Measurements from ENCODE around the gene KIR3DL1.
"Not testable (repeated sequence)": the region's sequence is repeated elsewhere in the genome, so short reads cannot be mapped to it uniquely, and the experiment has no call there.

KIR3DL1 gene

DNA sequence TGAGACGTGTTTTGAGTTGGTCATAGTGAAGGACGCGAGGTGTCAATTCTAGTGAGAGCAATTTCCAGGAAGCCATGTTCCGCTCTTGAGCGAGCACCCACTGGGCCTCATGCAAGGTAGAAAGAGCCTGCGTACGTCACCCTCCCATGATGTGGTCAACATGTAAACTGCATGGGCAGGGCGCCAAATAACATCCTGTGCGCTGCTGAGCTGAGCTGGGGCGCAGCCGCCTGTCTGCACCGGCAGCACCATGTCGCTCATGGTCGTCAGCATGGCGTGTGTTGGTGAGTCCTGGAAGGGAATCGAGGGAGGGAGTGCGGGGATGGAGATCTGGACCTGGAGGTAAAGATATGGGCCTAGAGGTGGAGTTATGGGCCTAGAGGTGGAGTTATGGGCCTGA lies at the start of gene KIR3DL1:
KIR3DL1 (plus strand) TSS at position 218 of the 400 bp plus-strand sequence.
- not testable (repeated sequence) for FAIRE-seq

DNA sequence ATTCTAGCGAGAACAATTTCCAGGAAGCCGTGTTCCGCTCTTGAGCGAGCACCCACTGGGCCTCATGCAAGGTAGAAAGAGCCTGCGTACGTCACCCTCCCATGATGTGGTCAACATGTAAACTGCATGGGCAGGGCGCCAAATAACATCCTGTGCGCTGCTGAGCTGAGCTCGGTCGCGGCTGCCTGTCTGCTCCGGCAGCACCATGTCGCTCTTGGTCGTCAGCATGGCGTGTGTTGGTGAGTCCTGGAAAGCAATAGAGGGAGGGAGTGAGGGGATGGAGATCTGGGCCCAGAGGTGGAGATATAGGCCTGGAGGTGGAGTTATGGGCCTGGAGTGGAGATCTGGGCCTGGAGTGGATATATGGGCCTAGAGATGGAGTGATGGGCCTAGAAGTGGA lies 46.6 kb upstream of the KIR3DL1 start, which contains the start of gene KIR2DL1:
KIR2DL1 (plus strand) TSS at position 148 of the 400 bp plus-strand sequence; CDS start at position 206, 58 bp downstream.
- FAIRE-seq, result not testable (repeated sequence)

DNA sequence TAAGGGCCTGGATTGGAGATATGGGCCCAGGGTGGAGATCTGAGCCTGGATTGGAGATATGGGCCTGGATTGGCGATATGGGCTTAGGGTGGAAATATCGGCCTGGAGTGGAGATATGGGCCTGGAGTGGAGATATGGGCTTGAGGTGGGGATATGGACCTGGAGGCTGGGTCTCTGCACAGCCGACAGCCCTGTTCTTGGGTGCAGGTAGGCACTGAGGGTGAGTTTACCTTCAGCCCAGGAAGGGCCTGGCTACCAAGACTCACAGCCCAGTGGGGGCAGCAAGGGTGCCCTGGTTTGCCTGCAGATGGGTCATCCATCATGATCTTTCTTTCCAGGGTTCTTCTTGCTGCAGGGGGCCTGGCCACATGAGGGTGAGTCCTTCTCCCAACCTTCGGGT lies 45.8 kb upstream of the KIR3DL1 start:
- FAIRE-seq, result not testable (repeated sequence)

DNA sequence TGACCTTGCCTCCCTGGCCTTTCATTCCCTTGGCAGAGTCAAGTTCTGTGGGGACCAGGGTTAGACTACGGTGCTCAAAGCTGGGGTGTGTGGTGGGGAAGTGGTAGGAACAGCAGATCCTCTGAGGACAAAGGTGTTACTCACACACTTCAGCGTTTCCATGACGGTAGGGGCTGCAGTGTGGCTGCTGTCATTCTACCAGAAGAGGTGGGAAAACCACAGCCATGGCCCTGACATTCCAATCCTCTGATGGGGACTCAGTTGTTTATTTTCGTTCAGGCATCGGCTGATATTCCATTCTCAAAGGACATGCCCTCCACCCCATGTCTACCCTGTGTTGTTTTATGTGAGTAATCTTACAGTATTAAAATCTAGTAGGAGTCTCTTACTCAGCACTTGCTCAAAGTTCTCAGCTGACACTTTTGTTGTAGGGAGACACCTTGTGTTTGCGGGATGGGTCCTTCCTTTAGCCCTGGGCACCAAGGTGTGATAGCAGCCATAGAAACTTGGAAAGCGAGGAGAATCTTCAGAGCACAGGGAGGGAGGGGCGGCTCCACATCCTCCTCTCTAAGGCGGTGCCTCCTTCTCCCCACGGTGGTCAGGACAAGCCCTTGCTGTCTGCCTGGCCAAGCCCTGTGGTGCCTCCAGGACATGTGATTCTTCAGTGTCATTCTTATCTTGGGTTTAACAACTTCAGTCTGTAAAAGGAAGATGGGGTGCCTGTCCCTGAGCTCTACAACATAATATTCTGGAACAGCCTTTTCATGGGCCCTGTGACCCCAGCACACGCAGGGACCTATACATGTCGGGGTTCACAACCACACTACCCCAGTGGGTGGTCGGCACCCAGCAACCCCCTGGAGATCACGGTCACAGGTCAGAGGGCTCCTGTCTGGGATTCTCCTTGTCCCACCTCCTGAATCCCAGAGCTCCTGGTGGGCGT lies 45.0 kb upstream of the KIR3DL1 start:
- FAIRE-seq, result not testable (repeated sequence)

DNA sequence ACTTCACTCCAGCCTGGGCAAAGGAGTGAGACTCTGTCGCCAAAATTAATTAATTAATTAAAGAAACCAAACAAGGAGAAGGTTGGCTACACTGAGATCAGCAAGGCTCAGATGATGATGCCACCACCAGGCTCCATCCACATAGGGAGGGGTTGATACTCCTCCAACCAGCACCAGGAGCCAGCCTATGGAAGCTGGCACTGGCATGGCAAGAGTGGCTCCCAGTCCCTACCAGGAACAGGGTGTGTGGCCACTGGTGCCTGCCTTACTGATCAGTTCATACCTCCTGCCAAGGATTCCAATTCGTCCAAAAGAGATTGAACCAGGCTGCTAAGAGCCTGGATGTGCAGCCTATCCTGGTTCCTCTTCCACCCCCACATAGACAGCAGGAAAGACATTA lies 43.6 kb upstream of the KIR3DL1 start:
- FAIRE-seq, result not testable (repeated sequence)

DNA sequence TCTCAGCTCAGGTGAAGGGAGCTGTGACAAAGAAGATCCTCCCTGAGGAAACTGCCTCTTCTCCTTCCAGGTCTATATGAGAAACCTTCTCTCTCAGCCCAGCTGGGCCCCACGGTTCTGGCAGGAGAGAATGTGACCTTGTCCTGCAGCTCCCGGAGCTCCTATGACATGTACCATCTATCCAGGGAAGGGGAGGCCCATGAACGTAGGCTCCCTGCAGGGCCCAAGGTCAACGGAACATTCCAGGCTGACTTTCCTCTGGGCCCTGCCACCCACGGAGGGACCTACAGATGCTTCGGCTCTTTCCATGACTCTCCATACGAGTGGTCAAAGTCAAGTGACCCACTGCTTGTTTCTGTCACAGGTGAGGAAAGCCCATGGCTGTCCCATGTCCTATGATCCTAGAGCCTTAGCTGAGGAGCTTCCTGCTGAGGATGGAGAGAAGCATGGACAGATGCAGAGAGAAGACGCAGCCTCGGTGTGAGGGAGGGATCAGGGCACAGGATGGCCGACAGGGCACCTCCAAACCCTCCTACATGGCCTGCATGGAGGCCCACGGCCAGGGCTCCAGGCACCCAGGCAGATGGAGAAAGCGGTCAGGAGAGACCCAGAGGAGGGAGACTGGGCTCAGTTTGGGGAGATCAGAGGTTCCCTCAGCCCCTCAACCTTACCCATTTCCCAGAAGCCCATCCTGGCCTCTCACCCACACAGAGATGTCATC lies 41.0 kb upstream of the KIR3DL1 start:
- FAIRE-seq, result not testable (repeated sequence)

DNA sequence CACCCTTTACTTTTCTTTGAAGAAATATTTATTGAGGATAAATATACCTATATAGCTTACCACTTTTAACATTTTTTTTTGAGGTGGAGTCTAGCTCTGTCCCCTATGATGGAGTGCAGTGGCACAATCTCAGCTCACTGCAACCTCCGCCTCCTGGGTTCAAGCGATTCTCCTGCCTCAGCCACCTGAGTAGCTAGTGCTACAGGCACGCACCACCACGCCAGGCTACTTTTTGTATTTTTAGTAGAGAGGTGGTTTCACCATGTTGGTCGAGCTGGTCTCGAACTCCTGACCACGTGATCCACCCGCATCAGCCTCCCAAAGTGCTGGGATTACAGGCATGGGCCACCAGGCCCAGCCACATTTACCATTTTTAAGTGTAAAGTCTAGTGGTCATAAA lies 40.4 kb upstream of the KIR3DL1 start:
- not testable (repeated sequence) for FAIRE-seq

DNA sequence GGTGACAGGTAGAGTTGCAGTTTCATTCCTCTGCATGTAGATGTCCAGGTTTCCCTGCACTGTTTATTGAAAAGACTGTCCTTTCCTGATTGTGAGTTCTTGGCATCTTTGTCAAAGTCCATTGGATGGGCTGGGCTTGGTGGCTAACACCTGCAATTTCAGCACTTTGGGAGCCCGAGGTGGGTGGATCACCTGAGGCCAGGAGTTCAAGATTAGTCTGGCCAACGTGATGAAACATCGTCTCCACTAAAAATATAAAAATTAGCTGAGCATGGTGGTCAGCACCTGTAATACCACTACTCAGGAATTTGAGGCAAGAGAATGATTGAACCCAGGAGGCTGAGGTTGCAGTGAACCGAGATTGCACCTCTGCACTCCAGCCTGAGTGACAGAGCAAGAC lies 38.4 kb upstream of the KIR3DL1 start:
- not testable (repeated sequence) for FAIRE-seq

DNA sequence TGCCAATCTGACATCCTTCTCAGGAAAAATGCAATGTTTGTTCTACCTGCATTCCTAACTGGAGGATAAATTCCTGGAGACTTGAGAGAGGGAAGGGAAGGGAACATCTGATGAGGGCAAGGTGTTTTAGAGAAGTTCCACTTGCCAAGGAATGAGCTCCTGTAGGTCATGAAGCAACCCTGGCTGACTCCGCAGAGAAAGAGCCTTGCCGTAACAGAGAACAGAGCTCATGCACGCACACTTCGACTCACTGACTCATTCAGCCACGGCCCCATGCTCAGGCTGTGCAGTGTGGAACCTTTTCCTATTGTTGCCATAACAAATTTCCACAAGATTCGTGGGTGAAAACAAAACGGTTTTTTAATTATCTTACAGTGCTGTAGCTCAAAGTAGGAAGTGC lies 37.4 kb upstream of the KIR3DL1 start:
- not testable (repeated sequence) for FAIRE-seq

DNA sequence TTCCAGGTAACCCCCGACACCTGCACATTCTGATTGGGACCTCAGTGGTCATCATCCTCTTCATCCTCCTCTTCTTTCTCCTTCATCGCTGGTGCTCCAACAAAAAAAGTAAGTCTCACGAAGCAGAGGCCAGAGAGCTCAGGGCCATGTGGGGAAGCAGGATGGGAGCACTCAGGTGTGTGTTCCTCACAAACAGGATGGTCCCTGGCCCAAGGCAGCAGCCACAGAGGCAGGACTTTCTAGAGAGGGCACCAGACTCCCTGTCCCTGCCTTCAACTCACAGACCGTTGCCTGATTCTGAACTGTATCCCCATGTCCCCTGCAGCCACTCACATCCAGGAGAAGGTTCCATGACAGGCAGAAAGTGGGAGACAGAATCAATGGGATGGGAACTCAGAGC lies 33.4 kb upstream of the KIR3DL1 start:
- FAIRE-seq, result not testable (repeated sequence)

DNA sequence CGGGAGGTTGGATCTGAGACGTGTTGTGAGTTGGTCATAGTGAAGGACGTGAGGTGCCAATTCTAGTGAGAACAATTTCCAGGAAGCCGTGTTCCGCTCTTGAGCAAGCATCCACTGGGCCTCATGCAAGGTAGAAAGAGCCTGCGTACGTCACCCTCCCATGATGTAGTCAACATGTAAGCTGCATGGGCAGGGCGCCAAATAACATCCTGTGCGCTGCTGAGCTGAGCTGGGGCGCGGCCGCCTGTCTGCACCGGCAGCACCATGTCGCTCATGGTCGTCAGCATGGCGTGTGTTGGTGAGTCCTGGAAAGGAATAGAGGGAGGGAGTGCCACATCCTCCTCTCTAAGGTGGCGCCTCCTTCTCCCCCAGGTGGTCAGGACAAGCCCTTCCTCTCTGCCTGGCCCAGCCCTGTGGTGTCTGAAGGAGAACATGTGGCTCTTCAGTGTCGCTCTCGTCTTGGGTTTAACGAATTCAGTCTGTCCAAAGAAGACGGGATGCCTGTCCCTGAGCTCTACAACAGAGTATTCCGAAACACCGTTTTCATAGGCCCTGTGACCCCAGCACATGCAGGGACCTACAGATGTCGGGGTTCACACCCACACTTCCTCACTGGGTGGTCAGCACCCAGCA lies 30.1 kb upstream of the KIR3DL1 start:
- not testable (repeated sequence) for FAIRE-seq

DNA sequence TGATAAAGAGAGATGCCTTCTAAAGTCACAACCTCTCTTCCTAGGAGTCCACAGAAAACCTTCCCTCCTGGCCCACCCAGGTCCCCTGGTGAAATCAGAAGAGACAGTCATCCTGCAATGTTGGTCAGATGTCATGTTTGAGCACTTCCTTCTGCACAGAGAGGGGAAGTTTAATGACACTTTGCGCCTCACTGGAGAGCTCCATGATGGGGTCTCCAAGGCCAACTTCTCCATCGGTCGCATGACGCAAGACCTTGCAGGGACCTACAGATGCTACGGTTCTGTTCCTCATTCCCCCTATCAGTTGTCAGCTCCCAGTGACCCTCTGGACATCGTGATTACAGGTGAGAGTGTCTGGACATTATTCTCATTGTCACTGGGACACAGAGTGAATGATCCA lies 28.1 kb upstream of the KIR3DL1 start:
- not testable (repeated sequence) for FAIRE-seq

DNA sequence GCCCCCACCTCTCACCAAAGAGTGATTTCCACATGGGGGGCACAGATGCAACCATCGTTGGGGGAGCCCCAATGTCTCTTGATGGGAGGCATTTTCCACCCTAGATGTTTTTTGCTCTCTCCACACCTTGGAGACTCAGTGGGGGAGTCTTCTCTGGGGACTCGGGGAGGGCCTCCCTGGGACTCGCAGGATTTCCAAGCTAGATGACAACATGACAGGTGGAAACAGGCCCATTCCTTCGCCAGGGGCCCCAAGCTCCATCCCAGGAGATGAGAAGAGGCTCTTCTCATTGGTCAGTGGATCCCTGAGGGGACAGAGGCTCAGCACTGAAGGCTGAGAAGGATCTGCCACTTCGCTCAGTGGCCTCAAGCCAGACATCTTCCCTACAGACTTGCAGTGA lies 25.6 kb upstream of the KIR3DL1 start:
- no peak for FAIRE-seq

DNA sequence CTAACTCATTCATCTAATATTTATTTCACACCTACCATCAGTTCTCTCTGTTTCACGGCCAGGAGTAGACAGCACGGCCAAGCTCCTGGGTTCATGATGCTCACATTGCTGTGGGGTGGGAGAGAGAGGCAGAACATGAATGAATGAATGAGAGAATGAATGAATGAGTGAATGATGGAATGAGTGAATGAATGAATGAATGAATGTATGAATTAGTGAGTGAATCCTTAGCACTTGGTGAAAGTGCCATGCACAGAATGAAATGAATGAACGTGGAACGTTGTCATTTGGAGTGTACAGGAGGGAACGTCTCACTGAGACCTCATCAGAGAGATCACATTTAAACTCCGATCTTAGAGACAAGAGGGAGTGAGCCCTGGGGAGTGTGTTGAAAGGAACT lies 24.8 kb upstream of the KIR3DL1 start:
- FAIRE-seq, result no peak

DNA sequence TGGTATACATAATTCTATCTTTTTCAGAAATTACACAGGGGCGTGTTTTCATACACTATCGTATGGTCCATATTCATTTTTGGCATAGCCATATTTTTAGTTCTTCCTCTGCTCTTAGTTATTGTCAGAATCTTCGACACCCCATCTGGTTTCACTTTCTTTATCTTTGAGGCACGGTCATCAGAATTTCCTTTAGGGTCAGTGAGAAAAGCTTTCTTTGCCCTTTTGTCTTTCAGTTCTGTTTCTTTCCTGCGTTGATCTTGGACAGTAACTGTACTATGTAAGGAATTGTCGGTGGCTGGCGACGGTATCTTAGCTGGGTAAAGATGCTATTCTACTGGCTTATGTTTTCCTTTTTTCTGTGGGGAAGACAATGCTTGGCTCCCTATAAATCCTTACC lies 23.5 kb upstream of the KIR3DL1 start:
- no peak for FAIRE-seq

DNA sequence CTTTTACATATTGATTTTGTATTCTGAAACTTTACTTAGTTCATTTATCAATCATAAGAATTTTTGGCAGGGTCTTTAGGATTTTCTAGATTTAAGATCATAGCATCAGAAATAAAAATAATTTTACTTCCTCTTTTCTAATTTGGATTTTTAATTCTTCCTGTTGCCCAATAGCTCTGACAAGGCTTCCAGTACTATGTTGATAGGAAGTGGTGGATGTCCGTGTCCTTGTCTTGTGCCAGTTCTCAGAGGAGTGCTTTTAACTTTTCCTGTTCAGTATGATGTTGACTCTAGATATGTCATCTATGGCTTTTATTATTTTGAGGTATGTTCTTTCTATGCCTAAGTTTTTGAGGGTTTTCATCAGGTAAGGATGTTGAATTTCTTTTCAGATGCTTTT lies 20.5 kb upstream of the KIR3DL1 start:
- FAIRE-seq, result no peak

DNA sequence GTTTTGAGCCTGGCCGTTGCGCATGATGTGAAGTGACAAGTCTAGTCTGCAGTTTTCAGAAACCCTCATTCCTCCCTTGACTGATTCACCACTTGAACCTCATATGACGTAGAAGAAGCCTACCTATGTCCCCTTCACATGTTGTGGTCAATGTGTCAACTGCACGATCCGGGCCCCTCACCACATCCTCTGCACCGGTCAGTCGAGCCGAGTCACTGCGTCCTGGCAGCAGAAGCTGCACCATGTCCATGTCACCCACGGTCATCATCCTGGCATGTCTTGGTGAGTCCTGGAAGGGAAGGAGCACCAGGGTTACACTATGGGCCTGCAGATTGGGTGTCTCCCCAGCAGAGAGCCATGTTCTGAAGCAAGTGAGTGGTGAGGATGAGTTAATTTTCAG lies 12.9 kb upstream of the KIR3DL1 start, which contains the start of gene KIR2DL4:
KIR2DL4 (plus strand) TSS at position 201 of the 400 bp plus-strand sequence; CDS start at position 243, 42 bp downstream.
- no peak for FAIRE-seq

DNA sequence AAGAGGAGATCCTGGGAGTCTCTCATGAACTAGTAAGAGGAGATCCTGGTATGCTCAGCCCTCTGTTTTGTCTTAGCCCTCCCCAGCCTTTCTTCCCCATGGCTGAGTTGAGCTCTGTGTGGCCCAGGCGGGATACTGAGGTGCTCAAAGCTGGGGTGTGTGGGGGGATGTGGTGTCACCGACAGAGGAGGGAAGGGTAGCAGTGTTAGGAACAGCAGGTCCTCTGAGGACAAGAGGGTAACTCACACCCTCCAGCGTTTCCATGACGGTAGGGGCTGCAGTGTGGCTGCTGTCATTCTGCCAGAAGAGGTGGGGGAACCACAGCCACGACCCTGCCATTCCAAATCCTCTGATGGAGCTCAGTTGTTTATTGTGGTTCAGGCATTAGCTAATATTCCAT lies 12.2 kb upstream of the KIR3DL1 start:
- no peak for FAIRE-seq

DNA sequence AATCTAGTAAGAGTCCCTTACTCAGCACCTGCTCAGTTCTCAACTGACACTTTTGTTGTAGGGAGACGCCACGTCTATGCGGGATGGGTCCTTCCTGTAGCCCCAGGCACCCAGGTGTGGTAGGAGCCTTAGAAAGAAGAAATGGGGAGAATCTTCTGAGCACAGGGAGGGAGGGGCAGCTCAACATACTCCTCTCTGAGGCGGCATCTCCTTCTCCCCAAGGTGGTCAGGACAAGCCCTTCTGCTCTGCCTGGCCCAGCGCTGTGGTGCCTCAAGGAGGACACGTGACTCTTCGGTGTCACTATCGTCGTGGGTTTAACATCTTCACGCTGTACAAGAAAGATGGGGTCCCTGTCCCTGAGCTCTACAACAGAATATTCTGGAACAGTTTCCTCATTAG lies 11.7 kb upstream of the KIR3DL1 start:
- FAIRE-seq, result no peak

DNA sequence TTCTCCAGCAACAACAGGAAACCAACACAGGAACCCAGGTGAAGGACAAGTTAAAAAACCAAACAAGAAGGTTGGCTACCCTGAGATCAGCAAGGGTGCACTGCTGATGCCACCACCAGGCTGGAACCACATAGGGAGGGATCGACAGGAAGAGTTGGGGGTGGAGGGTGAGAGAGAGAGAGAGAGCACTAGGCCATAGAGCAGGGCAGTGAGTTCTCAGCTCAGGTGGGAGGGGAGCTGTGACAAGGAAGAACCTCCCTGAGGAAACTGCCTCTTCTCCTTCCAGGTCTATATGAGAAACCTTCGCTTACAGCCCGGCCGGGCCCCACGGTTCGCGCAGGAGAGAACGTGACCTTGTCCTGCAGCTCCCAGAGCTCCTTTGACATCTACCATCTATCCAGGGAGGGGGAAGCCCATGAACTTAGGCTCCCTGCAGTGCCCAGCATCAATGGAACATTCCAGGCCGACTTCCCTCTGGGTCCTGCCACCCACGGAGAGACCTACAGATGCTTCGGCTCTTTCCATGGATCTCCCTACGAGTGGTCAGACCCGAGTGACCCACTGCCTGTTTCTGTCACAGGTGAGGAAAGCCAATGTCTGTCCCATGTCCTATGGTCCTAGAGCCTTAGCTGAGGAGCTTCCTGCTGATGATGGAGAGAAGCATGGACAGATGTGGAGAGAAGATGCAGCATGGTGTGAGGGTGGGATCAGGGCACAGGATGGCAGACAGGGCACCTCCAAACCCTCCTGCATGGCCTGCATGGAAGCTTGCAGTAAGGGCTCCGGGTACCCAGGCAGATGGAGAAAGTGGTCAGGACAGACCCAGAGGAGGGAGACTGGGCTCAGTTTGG lies 10.4 kb upstream of the KIR3DL1 start:
- no peak for FAIRE-seq

DNA sequence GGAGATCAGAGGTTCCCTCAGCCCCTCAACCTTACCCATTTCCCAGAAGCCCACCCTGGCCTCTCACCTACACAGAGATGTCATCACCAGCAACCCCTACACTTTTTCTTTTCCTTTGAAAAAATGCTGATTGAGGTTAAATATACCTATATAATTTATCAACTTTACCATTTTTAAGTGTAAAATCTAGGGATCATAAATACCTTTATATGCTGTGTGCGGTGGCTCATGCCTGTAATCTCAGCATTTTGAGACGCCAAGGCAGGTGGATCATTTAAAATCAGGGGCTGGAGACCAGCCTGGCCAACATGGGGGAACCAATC lies 9.8 kb upstream of the KIR3DL1 start:
- no peak for FAIRE-seq

DNA sequence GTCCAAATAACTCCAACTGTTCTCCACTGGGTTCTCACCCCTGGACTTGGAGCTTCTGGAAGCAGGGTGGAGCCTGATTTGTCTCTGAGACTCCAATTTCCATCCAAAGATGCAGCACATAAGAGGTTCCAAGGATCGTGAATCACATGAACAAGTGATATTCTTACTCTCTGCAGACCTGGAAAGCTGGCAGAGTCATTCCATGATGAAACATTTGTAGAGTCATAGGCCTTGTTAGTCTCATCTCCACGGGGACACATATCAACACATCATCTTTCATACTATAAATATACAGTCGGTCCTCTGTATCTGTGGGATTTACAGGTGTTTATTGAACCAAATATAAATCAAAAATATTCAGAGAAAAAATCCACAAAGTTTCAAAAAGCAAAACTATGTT lies 1.7 kb upstream of the KIR3DL1 start:
- not testable (repeated sequence) for FAIRE-seq

Data from A204.1 (cell line).